H54 (cell line): ENCODE measurements around the gene WHRN.

Experiments
- DNase-seq: peaks from one replicate; pipeline ENCODE4 v3.0.0; 2011; ENCODE audit warnings: low spot score, mixed read lengths; ENCODE audit not compliant: insufficient read length
- FAIRE-seq: peaks from 3 replicates; lab custom pipeline; 2011; peaks lifted over from hg19 to GRCh38; lab: Jason Lieb, UNC
- POLR2A ChIP-seq: IDR thresholded peaks from 2 replicates; pipeline ENCODE4 v1.6.1; 2011; ENCODE audit warnings: low read depth, mild to moderate bottlenecking, low read length

The WHRN gene

GRCh38 chr9:114400772-114401171 lies 104.5 kb downstream of the WHRN start:
- DNase-seq (no peak), FAIRE-seq (no peak)
- TF ChIP-seq POLR2A = no peak

DNA sequence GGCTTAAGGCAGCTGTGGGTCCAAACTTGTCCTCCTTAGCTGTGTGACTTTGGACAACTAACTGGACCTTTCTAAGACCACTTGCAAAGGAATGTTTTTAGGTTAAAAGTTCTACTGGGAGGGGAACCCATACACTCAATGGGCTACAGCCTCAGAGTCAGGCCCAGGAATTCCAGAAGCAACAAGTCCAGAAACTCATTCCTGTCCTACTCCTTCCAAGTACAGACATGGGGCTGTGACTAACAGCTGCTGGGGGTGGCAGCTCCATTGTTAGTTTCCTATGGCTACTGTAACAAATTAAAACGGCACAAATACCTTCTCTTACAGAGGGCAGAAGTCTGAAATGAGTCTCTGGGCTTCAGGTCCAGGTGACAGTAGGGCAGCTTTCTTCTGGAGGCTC lies 105.1 kb downstream of the WHRN start:
- FAIRE-seq = no peak
- TF ChIP-seq POLR2A = no peak
- DNase-seq = no peak

DNA sequence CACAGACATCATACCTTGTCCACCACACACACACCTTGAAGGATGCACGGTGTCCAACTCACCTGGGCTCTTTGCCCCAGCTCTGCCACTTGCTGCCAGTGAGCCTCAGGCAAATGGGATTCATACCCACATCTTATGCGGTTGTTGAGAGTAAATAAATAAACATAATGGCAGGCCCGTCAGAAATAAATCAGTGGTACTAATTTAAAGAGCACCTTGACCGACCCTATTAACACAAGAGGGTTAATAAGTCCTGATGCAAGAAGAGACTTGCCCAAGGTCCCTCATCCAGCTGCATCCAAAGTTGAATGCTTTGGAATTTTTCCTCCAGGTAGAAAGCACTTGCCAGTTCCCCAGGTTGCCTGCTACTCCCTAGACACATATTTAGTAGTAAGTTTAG lies 105.9 kb downstream of the WHRN start:
- no peak for FAIRE-seq
- TF ChIP-seq POLR2A = no peak
- no peak for DNase-seq

- DNase-seq = peak; percentile 84
- TF ChIP-seq POLR2A = no peak
- FAIRE-seq = no peak
Measured at GRCh38 chr9:114397848-114398605, 107.2 kb downstream of the WHRN start.

DNA sequence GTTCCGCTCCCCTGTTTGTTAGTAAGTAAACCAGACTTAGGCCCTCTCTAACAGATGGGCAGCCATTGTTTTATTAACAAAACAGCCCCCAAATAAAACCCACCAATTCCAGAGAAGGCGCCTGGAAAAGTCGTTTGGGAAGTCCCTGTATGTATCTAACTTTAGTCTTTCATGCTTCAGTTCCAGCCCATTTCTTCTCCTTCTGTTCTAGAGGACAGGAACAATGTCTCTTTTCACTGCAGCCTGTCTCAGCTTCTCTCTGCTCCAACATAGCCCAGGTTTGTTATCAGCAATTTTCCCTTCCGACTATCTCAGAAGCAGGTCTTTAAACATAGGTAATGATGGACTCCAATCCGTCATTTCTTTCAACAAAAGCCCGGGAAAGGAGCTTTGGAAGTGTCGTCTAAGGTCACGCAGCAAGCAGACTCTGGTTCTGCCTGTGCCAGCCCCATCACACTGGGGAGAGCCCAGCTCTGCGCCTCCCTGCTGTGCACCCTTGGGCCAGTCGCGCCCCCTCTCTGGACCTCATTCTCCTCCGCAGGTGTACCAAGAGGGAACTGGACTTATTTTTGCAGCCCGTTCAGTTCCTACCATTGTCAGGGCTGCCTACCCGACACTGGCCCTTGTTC lies 107.9 kb downstream of the WHRN start:
- FAIRE-seq (no peak), DNase-seq (no peak)
- TF ChIP-seq POLR2A = no peak

GRCh38 chr9:114396558-114397218 lies 108.6 kb downstream of the WHRN start:
- FAIRE-seq (no peak), DNase-seq (no peak)
- no peak for TF ChIP-seq POLR2A

GRCh38 chr9:114395768-114396167 lies 109.5 kb downstream of the WHRN start:
- FAIRE-seq (no peak), DNase-seq (no peak)
- no peak for TF ChIP-seq POLR2A

DNA sequence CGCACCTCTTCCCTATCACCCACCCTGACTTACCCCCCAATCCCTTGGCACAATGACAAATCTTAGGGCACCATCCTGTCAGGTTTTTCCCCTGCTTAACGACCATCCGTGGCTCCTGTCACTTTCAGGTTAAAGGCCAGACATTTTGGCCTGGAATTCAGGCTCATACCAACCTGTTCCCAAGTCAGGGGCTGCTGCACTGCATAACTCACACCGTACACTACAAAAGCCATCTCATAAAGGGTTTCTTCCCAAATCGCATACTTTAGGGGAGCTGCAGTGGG lies 110.0 kb downstream of the WHRN start:
- DNase-seq (no peak), FAIRE-seq (no peak)
- TF ChIP-seq POLR2A = no peak

- no peak for TF ChIP-seq POLR2A
- no peak for DNase-seq
- FAIRE-seq = no peak
Measured at GRCh38 chr9:114394523-114395333, 110.5 kb downstream of the WHRN start.

GRCh38 chr9:114392749-114393112 lies 112.5 kb downstream of the WHRN start:
- FAIRE-seq = no peak
- no peak for TF ChIP-seq POLR2A
- no peak for DNase-seq

DNA sequence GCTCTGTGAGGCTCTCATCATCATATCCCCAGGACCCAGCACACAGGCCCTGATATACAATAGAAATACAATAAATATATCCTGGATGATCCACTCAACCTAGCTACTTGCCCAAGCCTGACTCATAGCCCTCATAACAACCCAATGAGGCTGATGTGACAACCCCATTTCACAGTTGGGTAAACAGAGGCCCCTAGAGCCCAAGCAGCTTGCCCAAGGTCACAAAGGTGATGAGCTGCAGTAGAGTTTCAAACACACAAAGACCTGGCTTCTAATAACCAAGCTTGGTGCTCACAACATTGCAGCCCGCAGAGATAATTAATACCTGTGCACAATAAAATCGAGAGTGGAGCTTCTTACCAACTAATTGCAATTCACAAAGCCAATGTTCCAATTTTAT lies 114.3 kb downstream of the WHRN start:
- no peak for TF ChIP-seq POLR2A
- DNase-seq = no peak
- FAIRE-seq = no peak

GRCh38 chr9:114389612-114390368 lies 115.5 kb downstream of the WHRN start:
- FAIRE-seq = no peak
- no peak for TF ChIP-seq POLR2A
- no peak for DNase-seq

- no peak for TF ChIP-seq POLR2A
- DNase-seq (no peak), FAIRE-seq (no peak)
Measured at GRCh38 chr9:114388764-114389375, 116.4 kb downstream of the WHRN start.
